GM12878 (cell line): ENCODE data around the gene SAMD1. TPM values are rescaled to one million over a fixed set of nuclear protein-coding genes. Genes with fewer than 3 reads are reported as not detected.

Experiments
- BCL11A ChIP-seq: IDR thresholded peaks from 2 replicates; pipeline ENCODE4 v1.6.1; 2011; ENCODE audit warnings: low read depth, low read length
- CBX3 ChIP-seq: fragments of 200-600 bp; sonication (generic); IDR thresholded peaks from 2 replicates; pipeline ENCODE4 v1.6.1; 2016; ENCODE audit warnings: low read depth, borderline replicate concordance
- CBX5 ChIP-seq: sonication (generic); IDR thresholded peaks from 2 replicates; pipeline ENCODE4 v1.6.1; 2016; ENCODE audit warnings: low read depth, moderate library complexity, mild to moderate bottlenecking, inconsistent platforms
- IKZF2 ChIP-seq, 2 experiments: fragments of 450-650 bp; IDR thresholded peaks; 2 replicates each; pipeline ENCODE4 v1.6.1; 2017; ENCODE audit warnings: mild to moderate bottlenecking in 2 of 2, moderate library complexity in 2 of 2
- KLF5 ChIP-seq: fragments of 450-650 bp; IDR thresholded peaks from 2 replicates; pipeline ENCODE4 v1.6.1; 2014; ENCODE audit warnings: mild to moderate bottlenecking; ENCODE audit not compliant: partially characterized antibody
- NR2C1 ChIP-seq: fragments of 450-650 bp; IDR thresholded peaks from 2 replicates; pipeline ENCODE4 v1.6.1; 2017; ENCODE audit warnings: antibody characterized with exemption, mild to moderate bottlenecking, moderate library complexity
- YBX1 ChIP-seq: fragments of 450-650 bp; IDR thresholded peaks from 2 replicates; pipeline ENCODE4 v1.6.1; 2016; ENCODE audit warnings: antibody characterized with exemption
- polyA plus RNA-seq, 11 experiments: library from polyadenylated mRNA; depleted of rRNA in 4 of 11; unstranded in 6 of 11; stranded (reverse) in 5 of 11; fragments of >200 nt; fragmentation: Nextera tagmentation in 4 of 11; fragmentation: Illumina TruSeq in 1 of 11; extraction: Ambion mirVana in 4 of 11; extraction: Trizol in 1 of 11; gene quantifications; 1 replicate in 1 of 11; 2 replicates in 10 of 11; pipeline versions ENCODE4 v1.2.1 to v1.2.3, GENCODE V29; 2011 to 2016; ENCODE audit warnings: inconsistent platforms in 2 of 11, missing spikeins in 2 of 11, low read depth in 1 of 11
- total RNA-seq, 4 experiments: library from RNA; depleted of rRNA in 3 of 4; stranded (reverse); fragments of >200 nt in 3 of 4; fragmentation: Illumina TruSeq in 1 of 4; extraction: Trizol in 1 of 4; gene quantifications; 2 replicates each; pipeline versions ENCODE4 v1.2.1 to v1.2.3, GENCODE V29; 2013 to 2021
- TF ChIP-seq, protein P1 (sequence below): fragments of 450-650 bp; formaldehyde crosslinking; IDR thresholded peaks from 2 replicates; pipeline ENCODE4 v1.4.0; 2020; ENCODE audit warnings: mild to moderate bottlenecking, moderate library complexity

Gene SAMD1
- total and polyA plus RNA-seq, 10 of the 15 experiments (the other 5 are each of a cell fraction or from before 2014, with no cell fraction given): 3.0 to 71.7 (median 19.3) TPM

DNA sequence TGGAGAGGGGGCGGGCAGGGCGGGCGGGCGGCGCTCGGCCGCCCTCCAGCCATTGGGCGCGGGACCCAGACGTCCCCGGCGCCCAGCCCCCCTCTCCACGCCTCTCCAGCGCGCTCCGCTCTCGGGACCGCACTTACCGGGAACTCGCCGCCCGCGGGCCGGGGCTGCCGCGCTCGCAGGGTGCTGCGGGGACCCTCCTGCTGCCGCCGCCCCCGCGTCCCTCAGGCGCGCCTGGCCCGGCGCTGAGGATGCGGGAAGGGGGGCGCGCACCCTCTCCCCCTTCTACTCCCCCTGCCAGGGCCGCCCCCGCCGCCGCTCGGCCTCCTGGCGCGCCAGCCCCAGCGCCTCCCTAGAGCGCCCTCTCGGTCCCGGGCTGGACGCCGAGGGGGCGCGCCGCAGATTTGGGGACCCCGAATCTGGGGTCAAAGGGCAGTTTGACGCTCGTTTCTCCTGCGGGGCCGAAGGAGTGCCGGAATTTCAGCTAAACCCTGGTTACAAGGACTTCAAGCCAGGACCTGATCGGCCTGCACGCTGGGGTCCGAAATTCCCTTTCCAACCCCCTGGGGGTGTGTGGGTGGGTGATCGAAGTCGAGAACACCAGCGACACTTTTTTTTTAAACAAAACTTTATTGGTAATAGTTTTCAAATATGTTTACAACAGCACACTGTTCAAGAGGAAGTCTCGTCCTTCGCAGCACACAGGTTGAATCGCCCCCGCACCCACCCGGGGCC lies 696 bp upstream of the SAMD1 start (continued):
- TF ChIP-seq, protein P1, sequence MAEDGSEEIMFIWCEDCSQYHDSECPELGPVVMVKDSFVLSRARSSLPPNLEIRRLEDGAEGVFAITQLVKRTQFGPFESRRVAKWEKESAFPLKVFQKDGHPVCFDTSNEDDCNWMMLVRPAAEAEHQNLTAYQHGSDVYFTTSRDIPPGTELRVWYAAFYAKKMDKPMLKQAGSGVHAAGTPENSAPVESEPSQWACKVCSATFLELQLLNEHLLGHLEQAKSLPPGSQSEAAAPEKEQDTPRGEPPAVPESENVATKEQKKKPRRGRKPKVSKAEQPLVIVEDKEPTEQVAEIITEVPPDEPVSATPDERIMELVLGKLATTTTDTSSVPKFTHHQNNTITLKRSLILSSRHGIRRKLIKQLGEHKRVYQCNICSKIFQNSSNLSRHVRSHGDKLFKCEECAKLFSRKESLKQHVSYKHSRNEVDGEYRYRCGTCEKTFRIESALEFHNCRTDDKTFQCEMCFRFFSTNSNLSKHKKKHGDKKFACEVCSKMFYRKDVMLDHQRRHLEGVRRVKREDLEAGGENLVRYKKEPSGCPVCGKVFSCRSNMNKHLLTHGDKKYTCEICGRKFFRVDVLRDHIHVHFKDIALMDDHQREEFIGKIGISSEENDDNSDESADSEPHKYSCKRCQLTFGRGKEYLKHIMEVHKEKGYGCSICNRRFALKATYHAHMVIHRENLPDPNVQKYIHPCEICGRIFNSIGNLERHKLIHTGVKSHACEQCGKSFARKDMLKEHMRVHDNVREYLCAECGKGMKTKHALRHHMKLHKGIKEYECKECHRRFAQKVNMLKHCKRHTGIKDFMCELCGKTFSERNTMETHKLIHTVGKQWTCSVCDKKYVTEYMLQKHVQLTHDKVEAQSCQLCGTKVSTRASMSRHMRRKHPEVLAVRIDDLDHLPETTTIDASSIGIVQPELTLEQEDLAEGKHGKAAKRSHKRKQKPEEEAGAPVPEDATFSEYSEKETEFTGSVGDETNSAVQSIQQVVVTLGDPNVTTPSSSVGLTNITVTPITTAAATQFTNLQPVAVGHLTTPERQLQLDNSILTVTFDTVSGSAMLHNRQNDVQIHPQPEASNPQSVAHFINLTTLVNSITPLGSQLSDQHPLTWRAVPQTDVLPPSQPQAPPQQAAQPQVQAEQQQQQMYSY (CRISPR knock-in tag): no peak
- TF ChIP-seq CBX5 (0 out of 2 replicates have a peak, but pooled peaks have one; percentile 52), NR2C1 (peak; percentile 87), YBX1 (no peak), KLF5 (peak; percentile 57), BCL11A (0 out of 2 replicates have a peak, but pooled peaks have one; percentile 3), IKZF2 (IDR thresholded peaks at IDR 0.05) (peak; percentile 72 to 74; a peak in 3 of 4 replicates), CBX3 (no peak)
